HepG2 (cell line): ENCODE results near the gene C2orf81. TPM values are rescaled to one million over a fixed set of nuclear protein-coding genes. Genes with fewer than 3 reads are reported as not detected.

ENCODE experiments used
- ATF1 ChIP-seq: IDR thresholded peaks from 2 replicates; pipeline ENCODE4 v1.6.1; 2016; ENCODE audit warnings: mild to moderate bottlenecking, control low read depth
- CAMTA2 ChIP-seq: sonication (generic); formaldehyde crosslinking; IDR thresholded peaks from 2 replicates; pipeline ENCODE4 v1.4.0; 2020; ENCODE audit warnings: mild to moderate bottlenecking, missing genetic modification reagents, borderline replicate concordance
- KDM5B ChIP-seq: sonication (generic); formaldehyde crosslinking; IDR thresholded peaks from 2 replicates; pipeline ENCODE4 v1.4.0; 2020; ENCODE audit warnings: missing genetic modification reagents, mild to moderate bottlenecking, borderline replicate concordance
- REL ChIP-seq: sonication (generic); formaldehyde crosslinking; conservative IDR thresholded peaks from 2 replicates; pipeline ENCODE4 v1.8.0; 2022; ENCODE audit warnings: mild to moderate bottlenecking, missing genetic modification reagents, moderate library complexity
- RXRA ChIP-seq: sonication (generic); formaldehyde crosslinking; IDR thresholded peaks from 2 replicates; pipeline ENCODE4 v1.5.1; 2020; ENCODE audit warnings: missing genetic modification reagents
- SRY ChIP-seq: sonication (generic); formaldehyde crosslinking; IDR thresholded peaks from 2 replicates; pipeline ENCODE4 v1.8.0; 2022; ENCODE audit warnings: mild to moderate bottlenecking, missing genetic modification reagents
- TFDP2 ChIP-seq: sonication (generic); formaldehyde crosslinking; IDR thresholded peaks from 2 replicates; pipeline ENCODE4 v1.4.0; 2020; ENCODE audit warnings: missing genetic modification reagents
- TMF1 ChIP-seq: sonication (generic); formaldehyde crosslinking; IDR thresholded peaks from 2 replicates; pipeline ENCODE4 v1.8.1; 2022; ENCODE audit warnings: low read depth, missing genetic modification reagents
- ZBTB8A ChIP-seq: sonication (generic); formaldehyde crosslinking; IDR thresholded peaks from 2 replicates; pipeline ENCODE4 v1.4.0; 2020; ENCODE audit warnings: mild to moderate bottlenecking, low read depth, missing genetic modification reagents, borderline replicate concordance
- ZNF18 ChIP-seq: sonication (generic); formaldehyde crosslinking; IDR thresholded peaks from 2 replicates; pipeline ENCODE4 v1.8.0; 2022; ENCODE audit warnings: mild to moderate bottlenecking, missing genetic modification reagents; ENCODE audit not compliant: insufficient replicate concordance
- ZNF234 ChIP-seq: sonication (generic); formaldehyde crosslinking; conservative IDR thresholded peaks from 2 replicates; pipeline ENCODE4 v1.5.1; 2020; ENCODE audit warnings: mild to moderate bottlenecking, missing genetic modification reagents
- ZNF33A ChIP-seq: sonication (generic); formaldehyde crosslinking; IDR thresholded peaks from 2 replicates; pipeline ENCODE4 v1.5.1; 2020; ENCODE audit warnings: missing genetic modification reagents, mild to moderate bottlenecking, moderate library complexity, borderline replicate concordance
- ZSCAN25 ChIP-seq: sonication (generic); formaldehyde crosslinking; IDR thresholded peaks from 2 replicates; pipeline ENCODE4 v1.8.0; 2022; ENCODE audit warnings: mild to moderate bottlenecking, missing genetic modification reagents
- polyA plus RNA-seq, 8 experiments: library from polyadenylated mRNA; depleted of rRNA in 3 of 8; stranded (reverse) in 7 of 8; unstranded in 1 of 8; fragments of >200 nt; fragmentation: Illumina TruSeq in 4 of 8; extraction: Trizol in 4 of 8; gene quantifications; 2 replicates each; pipeline versions ENCODE4 v1.2.1 to v1.2.3, GENCODE V29; 2011 to 2016; ENCODE audit warnings: low read depth in 4 of 8, missing spikeins in 1 of 8, mixed read lengths in 1 of 8; ENCODE audit not compliant: insufficient read depth in 1 of 8
- total RNA-seq, 5 experiments: library from RNA; depleted of rRNA; stranded (reverse); fragments of >200 nt; fragmentation: Illumina TruSeq; extraction: Trizol; gene quantifications; 2 replicates each; pipeline ENCODE4 v1.2.3, GENCODE V29; 2016; ENCODE audit warnings: low read depth in 1 of 5
- TF ChIP-seq, protein P1 (sequence below): sonication (generic); formaldehyde crosslinking; IDR thresholded peaks from 2 replicates; pipeline ENCODE4 v1.4.0; 2020; ENCODE audit warnings: mild to moderate bottlenecking, missing genetic modification reagents
- TF ChIP-seq, protein P2 (sequence below): sonication (generic); formaldehyde crosslinking; IDR thresholded peaks from 2 replicates; pipeline ENCODE4 v1.5.1; 2020; ENCODE audit warnings: mild to moderate bottlenecking, missing genetic modification reagents, moderate library complexity

C2orf81 gene
- total and polyA plus RNA-seq, 2 of the 13 experiments (the other 11 are each of a cell fraction or from before 2014, with no cell fraction given) = 0.15 to 0.17 TPM

GRCh38 chr2:74429487-74430451 lies 8.3 kb upstream of the C2orf81 start (continued):
- TF ChIP-seq, protein P1, sequence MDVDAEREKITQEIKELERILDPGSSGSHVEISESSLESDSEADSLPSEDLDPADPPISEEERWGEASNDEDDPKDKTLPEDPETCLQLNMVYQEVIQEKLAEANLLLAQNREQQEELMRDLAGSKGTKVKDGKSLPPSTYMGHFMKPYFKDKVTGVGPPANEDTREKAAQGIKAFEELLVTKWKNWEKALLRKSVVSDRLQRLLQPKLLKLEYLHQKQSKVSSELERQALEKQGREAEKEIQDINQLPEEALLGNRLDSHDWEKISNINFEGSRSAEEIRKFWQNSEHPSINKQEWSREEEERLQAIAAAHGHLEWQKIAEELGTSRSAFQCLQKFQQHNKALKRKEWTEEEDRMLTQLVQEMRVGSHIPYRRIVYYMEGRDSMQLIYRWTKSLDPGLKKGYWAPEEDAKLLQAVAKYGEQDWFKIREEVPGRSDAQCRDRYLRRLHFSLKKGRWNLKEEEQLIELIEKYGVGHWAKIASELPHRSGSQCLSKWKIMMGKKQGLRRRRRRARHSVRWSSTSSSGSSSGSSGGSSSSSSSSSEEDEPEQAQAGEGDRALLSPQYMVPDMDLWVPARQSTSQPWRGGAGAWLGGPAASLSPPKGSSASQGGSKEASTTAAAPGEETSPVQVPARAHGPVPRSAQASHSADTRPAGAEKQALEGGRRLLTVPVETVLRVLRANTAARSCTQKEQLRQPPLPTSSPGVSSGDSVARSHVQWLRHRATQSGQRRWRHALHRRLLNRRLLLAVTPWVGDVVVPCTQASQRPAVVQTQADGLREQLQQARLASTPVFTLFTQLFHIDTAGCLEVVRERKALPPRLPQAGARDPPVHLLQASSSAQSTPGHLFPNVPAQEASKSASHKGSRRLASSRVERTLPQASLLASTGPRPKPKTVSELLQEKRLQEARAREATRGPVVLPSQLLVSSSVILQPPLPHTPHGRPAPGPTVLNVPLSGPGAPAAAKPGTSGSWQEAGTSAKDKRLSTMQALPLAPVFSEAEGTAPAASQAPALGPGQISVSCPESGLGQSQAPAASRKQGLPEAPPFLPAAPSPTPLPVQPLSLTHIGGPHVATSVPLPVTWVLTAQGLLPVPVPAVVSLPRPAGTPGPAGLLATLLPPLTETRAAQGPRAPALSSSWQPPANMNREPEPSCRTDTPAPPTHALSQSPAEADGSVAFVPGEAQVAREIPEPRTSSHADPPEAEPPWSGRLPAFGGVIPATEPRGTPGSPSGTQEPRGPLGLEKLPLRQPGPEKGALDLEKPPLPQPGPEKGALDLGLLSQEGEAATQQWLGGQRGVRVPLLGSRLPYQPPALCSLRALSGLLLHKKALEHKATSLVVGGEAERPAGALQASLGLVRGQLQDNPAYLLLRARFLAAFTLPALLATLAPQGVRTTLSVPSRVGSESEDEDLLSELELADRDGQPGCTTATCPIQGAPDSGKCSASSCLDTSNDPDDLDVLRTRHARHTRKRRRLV = peak; percentile 58; the same call in 1 of the 2 replicates
- TF ChIP-seq REL (CRISPR knock-in tag) (peak; percentile 45; the same call in 1 of the 2 replicates), KDM5B (CRISPR knock-in tag) (peak; percentile 71; the same call in 1 of the 2 replicates), RXRA (CRISPR knock-in tag) (peak; percentile 67), TFDP2 (CRISPR knock-in tag) (peak; percentile 47), SRY (CRISPR knock-in tag) (0 out of 2 replicates have a peak, but pooled peaks have one; percentile 59), ZNF33A (no peak), ZSCAN25 (CRISPR knock-in tag) (peak; percentile 94), TMF1 (CRISPR knock-in tag) (peak; percentile 45; the same call in 1 of the 2 replicates), CAMTA2 (CRISPR knock-in tag) (no peak), ATF1 (no peak), ZNF18 (no peak), ZNF234 (CRISPR knock-in tag) (no peak), ZBTB8A (no peak)
- TF ChIP-seq, protein P2, sequence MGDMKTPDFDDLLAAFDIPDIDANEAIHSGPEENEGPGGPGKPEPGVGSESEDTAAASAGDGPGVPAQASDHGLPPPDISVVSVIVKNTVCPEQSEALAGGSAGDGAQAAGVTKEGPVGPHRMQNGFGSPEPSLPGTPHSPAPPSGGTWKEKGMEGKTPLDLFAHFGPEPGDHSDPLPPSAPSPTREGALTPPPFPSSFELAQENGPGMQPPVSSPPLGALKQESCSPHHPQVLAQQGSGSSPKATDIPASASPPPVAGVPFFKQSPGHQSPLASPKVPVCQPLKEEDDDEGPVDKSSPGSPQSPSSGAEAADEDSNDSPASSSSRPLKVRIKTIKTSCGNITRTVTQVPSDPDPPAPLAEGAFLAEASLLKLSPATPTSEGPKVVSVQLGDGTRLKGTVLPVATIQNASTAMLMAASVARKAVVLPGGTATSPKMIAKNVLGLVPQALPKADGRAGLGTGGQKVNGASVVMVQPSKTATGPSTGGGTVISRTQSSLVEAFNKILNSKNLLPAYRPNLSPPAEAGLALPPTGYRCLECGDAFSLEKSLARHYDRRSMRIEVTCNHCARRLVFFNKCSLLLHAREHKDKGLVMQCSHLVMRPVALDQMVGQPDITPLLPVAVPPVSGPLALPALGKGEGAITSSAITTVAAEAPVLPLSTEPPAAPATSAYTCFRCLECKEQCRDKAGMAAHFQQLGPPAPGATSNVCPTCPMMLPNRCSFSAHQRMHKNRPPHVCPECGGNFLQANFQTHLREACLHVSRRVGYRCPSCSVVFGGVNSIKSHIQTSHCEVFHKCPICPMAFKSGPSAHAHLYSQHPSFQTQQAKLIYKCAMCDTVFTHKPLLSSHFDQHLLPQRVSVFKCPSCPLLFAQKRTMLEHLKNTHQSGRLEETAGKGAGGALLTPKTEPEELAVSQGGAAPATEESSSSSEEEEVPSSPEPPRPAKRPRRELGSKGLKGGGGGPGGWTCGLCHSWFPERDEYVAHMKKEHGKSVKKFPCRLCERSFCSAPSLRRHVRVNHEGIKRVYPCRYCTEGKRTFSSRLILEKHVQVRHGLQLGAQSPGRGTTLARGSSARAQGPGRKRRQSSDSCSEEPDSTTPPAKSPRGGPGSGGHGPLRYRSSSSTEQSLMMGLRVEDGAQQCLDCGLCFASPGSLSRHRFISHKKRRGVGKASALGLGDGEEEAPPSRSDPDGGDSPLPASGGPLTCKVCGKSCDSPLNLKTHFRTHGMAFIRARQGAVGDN (CRISPR knock-in tag) = peak; percentile 99
